Activated T-cell treated with anti-CD3 and anti-CD28 coated beads, Interleukin-2, amount 50 U/mL, for 72 hours (primary cell): ENCODE measurements around the gene RPS21. TPM values are rescaled to one million over a fixed set of nuclear protein-coding genes. Genes with fewer than 3 reads are reported as not detected.
A peak's percentile ranks its signal among the peaks of the same experiment; 100 is the strongest.

Experiments
- ATAC-seq, 2 donors: fragments of 150-1000 bp; cut with Tn5 transposase; replicated peaks in 1 of 2; 2 replicates each; pipeline ENCODE4 v1.10.0; 2021; ENCODE audit warnings: moderate library complexity in 2 of 2, mild to moderate bottlenecking in 1 of 2
- DNase-seq, 2 donors: peaks; one replicate each; pipeline ENCODE4 v3.0.0; 2021 to 2022; ENCODE audit warnings: mixed read lengths in 1 of 2
- H3K27ac Mint-ChIP-seq: one replicate; pipeline ENCODE4 v1.8.0; 2022; ENCODE audit warnings: mild to moderate bottlenecking, moderate library complexity, mixed read lengths
- H3K27me3 Mint-ChIP-seq: one replicate; pipeline ENCODE4 v1.8.0; 2022; ENCODE audit warnings: low read depth, mixed read lengths
- H3K36me3 Mint-ChIP-seq, 2 donors: one replicate each; pipeline ENCODE4 v1.8.0; 2022; ENCODE audit warnings: mixed read lengths in 2 of 2, mild to moderate bottlenecking in 1 of 2; ENCODE audit not compliant: insufficient read depth in 2 of 2
- H3K4me1 Mint-ChIP-seq: one replicate; pipeline ENCODE4 v1.8.0; 2022; ENCODE audit warnings: low read depth, mixed read lengths
- H3K4me3 Mint-ChIP-seq, 2 donors: one replicate each; pipeline ENCODE4 v1.8.0; 2022; ENCODE audit warnings: mild to moderate bottlenecking in 2 of 2, mixed read lengths in 2 of 2, moderate library complexity in 2 of 2
- H3K9me3 Mint-ChIP-seq, 2 donors: one replicate each; pipeline ENCODE4 v1.8.0; 2022; ENCODE audit warnings: mixed read lengths in 2 of 2
- total RNA-seq, 2 donors: library from RNA; stranded (reverse); gene quantifications; one replicate each; pipeline ENCODE4 v1.2.3, GENCODE V29; 2022

RPS21 gene
- total RNA-seq, 2 donors from 2014 or later = 2,573 to 2,599 TPM

DNA sequence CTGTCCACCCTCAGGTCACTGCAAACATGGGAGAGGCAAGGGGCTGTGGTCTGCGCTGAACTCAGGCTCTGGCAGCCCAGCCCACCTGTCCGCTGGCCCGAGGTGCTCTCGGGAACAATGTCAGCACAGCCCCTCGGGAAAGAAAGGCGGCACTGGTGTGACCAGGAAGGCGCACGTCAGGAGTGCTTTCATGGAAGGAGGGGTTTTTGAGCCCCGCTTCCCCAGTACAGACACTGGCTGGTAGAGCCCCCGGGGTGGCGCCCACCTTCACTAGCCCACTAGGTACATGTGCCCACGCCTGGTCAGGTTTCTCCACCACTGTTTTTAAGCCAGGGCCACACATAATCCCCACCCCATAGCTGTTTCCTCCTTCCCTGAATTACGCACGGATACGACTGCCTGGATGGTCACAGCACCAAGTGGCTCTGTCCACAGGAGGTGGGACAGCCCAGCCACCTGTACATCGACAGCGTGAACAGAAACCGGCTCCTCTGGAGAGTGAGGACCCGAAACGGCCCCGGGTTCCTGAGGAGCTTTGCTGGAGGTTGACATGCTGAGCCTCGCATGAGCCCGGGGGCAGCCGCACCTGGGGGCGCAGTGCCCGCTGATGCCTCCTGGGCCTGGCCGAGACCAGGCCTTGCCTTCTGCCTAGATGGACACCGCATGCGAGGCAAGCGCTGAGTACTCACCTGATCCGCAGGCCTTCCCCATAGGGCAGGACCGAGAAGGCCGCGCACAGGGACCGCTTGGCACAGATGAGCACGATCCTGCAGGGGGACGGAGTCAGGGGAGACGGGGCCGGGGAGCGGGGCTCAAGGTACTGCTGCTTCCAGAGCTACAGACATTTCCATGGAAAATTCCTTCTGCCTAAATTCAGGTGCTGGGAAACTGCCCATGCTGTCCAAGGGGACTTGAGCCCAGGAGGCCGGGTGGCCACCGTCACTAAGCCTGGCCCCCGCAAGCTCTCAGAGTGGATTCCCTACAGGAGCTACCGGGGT lies 7.6 kb downstream of the RPS21 start:
- DNase-seq (no peak), ATAC-seq (no peak)
- Mint-ChIP-seq H3K9me3 (peaks cover 3 to 6% of the 10 kb centered on the region in 2 donors), H3K27ac (no peak overlapping the region), H3K4me1 (peaks cover 7% of the 10 kb centered on the region), H3K4me3 (no peak overlapping the region), H3K27me3 (no peaks in the 10 kb centered on the region), H3K36me3 (peaks cover 6 to 8% of the 10 kb centered on the region in 2 donors)

DNA sequence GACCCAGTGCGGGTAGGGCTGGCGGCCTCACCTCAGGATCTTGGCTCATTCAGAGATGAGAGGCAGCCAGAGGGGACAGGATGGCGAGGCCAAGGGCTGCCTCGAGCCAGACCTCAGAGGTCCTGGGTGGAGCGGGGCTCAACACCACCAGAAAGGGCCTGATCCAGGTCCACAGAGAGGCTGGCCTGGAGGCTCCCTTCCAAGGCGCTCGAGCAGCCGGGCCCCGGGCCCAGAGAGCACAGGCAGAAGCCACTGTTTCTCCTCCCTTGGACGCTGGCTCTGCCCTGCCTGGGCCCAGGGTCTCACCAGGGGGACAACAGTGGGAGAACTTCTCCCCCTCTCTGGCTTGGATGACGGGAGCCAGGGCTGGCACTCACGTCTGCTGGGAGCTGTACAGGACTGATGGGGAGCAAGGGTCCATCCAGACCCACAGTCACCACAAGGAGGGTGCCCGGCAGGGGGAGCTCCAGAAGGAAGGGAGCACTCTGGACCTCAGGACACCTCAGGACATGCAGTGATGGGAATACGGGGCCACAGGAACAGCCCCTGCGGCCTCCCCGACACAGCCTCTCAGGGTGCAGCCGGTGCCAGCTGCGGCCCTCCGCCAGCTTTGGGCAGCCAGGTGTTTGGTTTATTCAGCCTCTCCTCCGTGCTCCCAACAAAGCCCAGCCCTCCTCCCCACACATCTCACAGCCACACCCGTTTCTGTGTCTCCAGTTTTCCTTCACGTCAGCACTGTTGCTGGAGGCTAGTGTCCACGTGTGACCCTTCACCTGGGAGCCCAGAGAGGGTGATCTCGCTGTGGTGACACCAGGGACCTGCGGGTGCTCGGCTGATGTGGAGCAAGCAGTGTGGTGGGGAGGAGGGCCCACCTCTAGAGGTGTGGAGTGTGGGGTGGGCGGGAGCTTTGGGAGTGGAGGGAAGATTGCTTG lies 8.7 kb downstream of the RPS21 start:
- peak in 1 of 2 donors; percentile 7 for ATAC-seq
- Mint-ChIP-seq H3K4me1 (no peaks in the 10 kb centered on the region), H3K27ac (no peak overlapping the region), H3K9me3 (peaks cover 3 to 6% of the 10 kb centered on the region in 2 donors), H3K27me3 (no peaks in the 10 kb centered on the region), H3K4me3 (no peak overlapping the region), H3K36me3 (peaks cover 1 to 6% of the 10 kb centered on the region in 2 donors)
- DNase-seq = no peak

DNA sequence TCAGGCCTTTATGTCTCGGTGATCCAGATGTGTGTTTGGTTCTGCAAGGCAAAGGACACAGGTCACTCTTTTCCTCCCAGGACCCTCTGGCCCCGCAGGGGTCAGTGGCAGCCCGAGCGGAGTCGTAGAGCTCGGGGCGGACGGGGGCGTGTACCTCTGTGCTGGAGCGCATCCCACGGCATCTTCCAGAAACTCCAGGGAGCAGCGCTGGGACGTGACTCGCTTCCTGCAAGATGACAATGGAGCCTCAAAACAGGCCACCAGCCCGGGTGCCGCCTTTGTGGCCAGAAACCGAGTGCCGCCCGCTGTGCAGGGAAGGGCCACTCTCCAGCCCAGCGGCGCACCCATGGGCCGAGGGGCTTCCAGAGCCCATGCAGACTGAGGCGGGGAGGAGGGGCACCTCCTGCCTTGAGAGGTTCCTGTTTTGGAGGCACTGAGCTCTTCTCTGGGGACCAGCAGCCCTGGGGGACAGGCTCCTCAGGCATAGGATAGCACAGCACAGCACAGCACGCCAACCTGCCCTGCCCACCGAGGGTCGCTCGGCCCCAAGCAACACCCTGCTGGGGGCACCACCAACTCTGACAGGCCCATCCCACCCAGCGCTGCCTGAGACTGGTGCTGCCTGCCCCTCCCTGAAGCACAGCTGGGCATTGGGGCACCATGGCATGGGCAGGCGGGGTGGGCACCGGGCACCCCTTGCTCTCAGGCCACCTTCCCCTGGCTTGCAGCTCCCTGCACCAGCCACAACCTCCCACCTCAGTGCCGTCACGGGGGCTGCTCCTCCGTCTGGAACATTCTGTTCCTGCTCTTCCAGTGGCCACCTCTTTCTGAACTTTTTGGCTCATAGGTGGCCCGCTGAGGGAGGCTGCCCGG lies 9.7 kb downstream of the RPS21 start:
- Mint-ChIP-seq H3K27me3 (no peaks in the 10 kb centered on the region), H3K27ac (no peak overlapping the region), H3K4me3 (no peak overlapping the region), H3K9me3 (peaks cover 3 to 6% of the 10 kb centered on the region in 2 donors), H3K4me1 (peaks cover 4% of the 10 kb centered on the region), H3K36me3 (peaks cover 1 to 6% of the 10 kb centered on the region in 2 donors)
- DNase-seq = no peak
- ATAC-seq = no peak

DNA sequence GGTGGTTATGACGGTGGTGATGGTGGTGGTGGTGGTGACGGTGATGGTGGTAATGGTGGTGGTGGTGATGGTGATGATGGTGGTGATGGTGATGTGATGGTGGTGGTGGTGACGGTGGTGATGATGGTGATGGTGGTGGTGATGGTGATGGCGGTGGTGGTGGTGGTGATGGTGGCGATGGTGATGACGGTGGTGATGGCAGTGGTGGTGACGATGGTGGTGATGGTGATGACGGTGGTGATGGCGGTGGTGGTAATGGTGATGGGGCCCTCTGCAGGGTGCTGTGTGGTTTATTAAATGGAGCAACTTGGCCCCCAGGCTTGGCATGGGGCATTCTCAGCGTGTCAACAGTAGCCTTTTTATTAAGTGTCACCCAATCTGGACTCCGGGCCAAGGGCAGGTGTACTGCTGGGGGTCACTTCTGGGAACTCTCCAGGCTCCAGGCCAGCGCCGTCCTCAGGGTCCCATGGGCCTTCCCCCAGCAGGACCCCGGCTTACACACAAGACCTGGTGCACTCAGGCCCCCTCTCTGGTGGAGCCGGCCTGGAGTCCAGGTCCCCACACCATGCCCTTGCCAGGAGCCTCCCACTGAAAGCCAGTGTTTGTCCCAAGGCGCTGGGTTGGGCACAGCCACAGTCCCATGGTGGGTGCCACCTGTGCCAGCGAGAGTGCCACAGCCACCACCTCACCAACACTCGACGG lies 11.4 kb downstream of the RPS21 start:
- Mint-ChIP-seq H3K4me3 (no peak overlapping the region), H3K27ac (peak overlapping the region; percentile 25), H3K36me3 (peaks cover 1 to 6% of the 10 kb centered on the region in 2 donors), H3K27me3 (no peaks in the 10 kb centered on the region), H3K9me3 (peaks cover 3 to 6% of the 10 kb centered on the region in 2 donors), H3K4me1 (peaks cover 4% of the 10 kb centered on the region)
- ATAC-seq (no peak), DNase-seq (no peak)

DNA sequence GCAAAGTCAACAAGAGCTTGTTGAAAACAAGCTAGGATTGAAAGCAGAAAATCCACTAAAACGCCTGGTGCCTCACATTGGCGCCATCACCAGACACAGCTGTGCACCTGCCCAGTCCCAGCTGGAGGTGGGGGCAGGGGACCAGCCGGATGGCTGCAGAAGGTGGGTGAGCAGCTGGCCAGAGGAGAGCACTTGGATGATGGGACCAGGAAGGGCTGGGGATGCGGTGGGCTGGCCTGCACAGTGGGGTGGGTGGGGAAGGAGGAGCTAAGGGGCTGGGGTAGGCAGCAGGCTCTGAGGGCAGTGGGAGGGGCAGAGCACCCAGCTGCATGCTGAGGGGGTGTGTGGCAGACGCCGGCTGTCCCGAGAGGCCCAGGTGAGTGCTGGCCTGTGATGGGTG lies 13.1 kb downstream of the RPS21 start:
- Mint-ChIP-seq H3K36me3 (peaks cover 1 to 6% of the 10 kb centered on the region in 2 donors), H3K4me3 (no peak overlapping the region), H3K9me3 (peaks cover 3 to 6% of the 10 kb centered on the region in 2 donors), H3K27ac (no peak overlapping the region), H3K4me1 (peaks cover 4% of the 10 kb centered on the region), H3K27me3 (no peaks in the 10 kb centered on the region)
- DNase-seq (no peak), ATAC-seq (no peak)

DNA sequence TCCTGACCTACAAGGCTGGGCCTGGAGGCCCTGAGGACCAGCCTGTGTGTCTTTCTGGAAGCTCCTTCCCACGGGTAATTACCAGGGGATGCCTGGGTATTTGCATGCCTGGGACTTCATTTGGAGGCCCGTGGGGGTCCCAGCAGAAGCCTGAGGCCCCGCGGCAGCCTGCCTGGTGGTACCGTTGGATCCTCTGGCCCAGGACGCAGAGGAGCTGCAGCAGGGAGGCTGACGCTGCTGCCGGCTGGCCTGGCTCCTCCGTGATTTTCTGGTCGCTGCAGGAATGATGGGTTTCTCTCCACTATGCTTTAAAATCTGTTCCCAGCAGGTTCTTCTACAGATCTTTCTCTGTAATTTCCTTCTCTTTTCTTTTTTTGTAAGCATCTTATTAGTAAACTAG lies 13.6 kb downstream of the RPS21 start:
- no peak for DNase-seq
- H3K36me3 Mint-ChIP-seq = peaks cover 1 to 6% of the 10 kb centered on the region in 2 donors
- ATAC-seq = no peak
- H3K4me1 Mint-ChIP-seq = peaks cover 8% of the 10 kb centered on the region
- H3K9me3 Mint-ChIP-seq = peaks cover 3 to 6% of the 10 kb centered on the region in 2 donors
- peak overlapping the region; percentile 57 for H3K27ac Mint-ChIP-seq
- H3K27me3 Mint-ChIP-seq = no peaks in the 10 kb centered on the region
- H3K4me3 Mint-ChIP-seq = no peak overlapping the region

DNA sequence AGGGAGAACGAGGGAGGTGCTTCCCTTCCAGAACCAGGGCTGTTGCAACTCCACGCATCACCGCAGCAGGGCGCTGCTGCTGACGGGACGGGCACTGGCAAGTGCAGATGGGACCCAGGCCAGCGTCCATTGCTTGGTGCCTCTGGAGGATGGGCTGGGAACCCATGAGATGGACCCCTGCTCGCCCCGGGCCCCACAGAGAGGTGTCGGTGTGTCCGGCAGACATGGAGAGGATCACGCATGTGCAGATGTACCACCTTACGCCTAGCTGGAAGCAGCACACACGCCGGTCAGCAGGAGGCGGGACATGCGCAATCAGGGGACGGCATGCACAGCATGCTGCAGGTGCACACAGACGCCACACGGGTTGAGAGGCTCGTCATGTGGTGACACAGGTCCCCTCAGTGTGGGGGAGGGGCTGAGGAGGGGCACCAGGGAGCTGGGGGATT lies 14.5 kb downstream of the RPS21 start:
- H3K4me1 Mint-ChIP-seq = peaks cover 15% of the 10 kb centered on the region
- ATAC-seq = no peak
- no peak overlapping the region for H3K27ac Mint-ChIP-seq
- no peaks in the 10 kb centered on the region for H3K27me3 Mint-ChIP-seq
- DNase-seq = no peak
- no peak overlapping the region for H3K4me3 Mint-ChIP-seq
- peaks cover 3 to 6% of the 10 kb centered on the region in 2 donors for H3K9me3 Mint-ChIP-seq
- H3K36me3 Mint-ChIP-seq = peaks cover 1 to 6% of the 10 kb centered on the region in 2 donors

DNA sequence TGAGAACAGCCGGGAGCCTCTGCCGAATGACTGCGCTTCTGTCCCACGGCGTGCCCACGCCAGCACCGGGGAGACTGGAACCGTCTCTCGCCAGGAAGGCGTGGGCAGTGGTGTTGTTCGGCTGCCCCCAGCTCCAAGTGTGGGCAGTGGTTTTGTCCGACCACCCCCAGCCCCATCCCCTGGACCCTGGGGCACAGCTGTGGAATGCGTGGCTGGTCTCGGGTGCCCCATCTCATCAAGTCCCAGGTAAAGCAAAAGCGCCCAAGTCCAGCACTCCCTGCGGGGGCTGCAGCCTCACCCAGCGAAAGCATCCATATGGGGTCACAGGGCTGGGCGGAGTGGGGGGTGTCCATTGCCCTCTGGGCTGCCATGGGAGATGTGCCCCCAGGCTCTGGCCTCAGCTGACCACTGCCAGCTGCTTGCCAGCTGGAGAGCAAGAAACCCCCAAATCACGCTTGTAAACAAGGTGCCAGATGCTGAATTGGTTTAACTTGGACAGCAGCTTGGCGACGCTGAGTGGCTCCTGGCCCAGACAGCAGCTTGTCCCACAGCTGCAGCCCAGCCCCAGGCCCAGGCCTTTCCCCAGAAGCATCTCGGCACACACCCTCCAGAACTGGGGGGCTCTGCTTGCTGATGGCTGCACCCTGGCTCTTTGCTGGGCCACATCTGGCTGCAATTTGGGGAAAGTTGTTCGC lies 15.7 kb downstream of the RPS21 start:
- ATAC-seq = no peak
- H3K4me1 Mint-ChIP-seq = peaks cover 15% of the 10 kb centered on the region
- H3K4me3 Mint-ChIP-seq = no peak overlapping the region
- H3K27me3 Mint-ChIP-seq = no peaks in the 10 kb centered on the region
- peaks cover 3 to 6% of the 10 kb centered on the region in 2 donors for H3K9me3 Mint-ChIP-seq
- H3K36me3 Mint-ChIP-seq = peaks cover 1 to 6% of the 10 kb centered on the region in 2 donors
- H3K27ac Mint-ChIP-seq = no peak overlapping the region
- DNase-seq = no peak

DNA sequence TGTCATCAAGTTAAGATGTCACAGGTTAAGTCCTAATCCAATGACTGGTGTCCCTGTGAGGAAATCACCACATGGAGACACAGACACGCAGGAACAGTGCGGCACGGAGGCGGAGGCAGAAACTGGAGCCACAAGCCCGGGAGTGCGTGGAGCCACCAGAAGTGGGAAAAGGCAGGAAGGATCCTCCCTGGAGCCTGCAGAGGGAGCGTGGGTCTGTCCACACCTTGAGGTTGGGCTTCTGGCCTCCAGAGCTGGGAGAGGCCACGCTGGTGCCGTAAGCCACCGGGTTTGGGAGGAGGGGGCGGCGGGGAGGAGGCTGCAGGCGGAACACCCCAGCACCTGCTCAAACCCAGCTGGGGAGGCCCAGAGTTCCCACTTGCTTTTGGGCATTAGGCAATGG lies 16.4 kb downstream of the RPS21 start:
- no peaks in the 10 kb centered on the region for H3K9me3 Mint-ChIP-seq
- H3K27me3 Mint-ChIP-seq = no peaks in the 10 kb centered on the region
- peaks cover 15% of the 10 kb centered on the region for H3K4me1 Mint-ChIP-seq
- no peak for DNase-seq
- no peak overlapping the region for H3K4me3 Mint-ChIP-seq
- no peak for ATAC-seq
- H3K36me3 Mint-ChIP-seq = no peaks in the 10 kb centered on the region
- no peak overlapping the region for H3K27ac Mint-ChIP-seq

DNA sequence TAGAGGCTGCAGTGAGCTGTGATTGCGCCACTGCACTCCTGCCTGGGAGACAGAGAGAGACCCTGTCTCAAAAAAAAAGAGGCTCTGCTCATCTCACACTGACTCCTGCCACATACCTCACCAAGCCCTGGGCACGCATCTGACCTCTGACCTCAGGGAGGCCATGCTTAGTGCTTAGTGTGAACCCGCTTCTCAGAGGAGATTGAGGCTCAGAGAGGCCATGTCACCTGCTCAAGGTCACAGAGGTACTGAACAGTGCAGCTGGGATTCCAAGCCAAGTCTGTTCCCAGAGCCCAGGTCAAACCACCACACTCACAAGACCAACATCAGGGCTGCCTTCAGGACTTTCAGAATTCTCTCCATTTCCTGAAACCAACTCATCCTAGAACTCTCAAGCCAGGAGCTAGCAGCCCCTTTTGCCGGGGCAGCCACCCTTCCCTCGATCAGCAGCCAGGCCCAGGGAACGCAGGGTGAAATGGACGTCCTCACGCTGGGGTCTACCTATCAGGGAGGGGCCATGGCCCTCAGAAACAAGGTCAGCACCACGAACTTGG lies 17.3 kb downstream of the RPS21 start:
- Mint-ChIP-seq H3K36me3 (no peaks in the 10 kb centered on the region), H3K27ac (no peak overlapping the region), H3K4me1 (peaks cover 15% of the 10 kb centered on the region), H3K9me3 (no peaks in the 10 kb centered on the region), H3K27me3 (no peaks in the 10 kb centered on the region), H3K4me3 (no peak overlapping the region)
- ATAC-seq = no peak
- no peak for DNase-seq

DNA sequence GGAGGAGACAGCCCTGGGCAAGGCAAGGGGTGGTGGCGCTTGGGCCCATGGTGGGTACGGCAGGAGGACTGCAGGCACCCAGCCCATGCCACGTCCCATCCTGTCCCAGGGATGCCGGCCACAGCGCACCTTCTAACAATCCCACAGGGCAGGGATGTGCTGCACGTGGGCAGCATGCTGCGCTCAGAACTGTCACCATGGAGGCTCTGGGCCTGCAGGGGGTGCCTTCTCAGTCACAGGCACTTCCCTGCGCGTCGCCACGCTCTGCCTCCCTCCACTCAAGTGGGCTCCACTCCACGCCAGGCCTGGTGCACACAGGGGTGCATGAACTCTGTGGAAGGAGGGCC lies 17.8 kb downstream of the RPS21 start:
- Mint-ChIP-seq H3K9me3 (no peaks in the 10 kb centered on the region), H3K27ac (no peak overlapping the region), H3K27me3 (peaks cover 5% of the 10 kb centered on the region), H3K4me3 (no peak overlapping the region), H3K36me3 (no peaks in the 10 kb centered on the region), H3K4me1 (peaks cover 20% of the 10 kb centered on the region)
- ATAC-seq (no peak), DNase-seq (no peak)
